ENCODE results near the gene RFPL3.

GRCh38 chr22:32338757-32339156 is 18.9 kb upstream of the RFPL3 start:
- no peak for TF ChIP-seq ZFP30 (CRISPR knock-in tag; IDR thresholded peaks at IDR 0.05)
- TF ChIP-seq, protein P1, sequence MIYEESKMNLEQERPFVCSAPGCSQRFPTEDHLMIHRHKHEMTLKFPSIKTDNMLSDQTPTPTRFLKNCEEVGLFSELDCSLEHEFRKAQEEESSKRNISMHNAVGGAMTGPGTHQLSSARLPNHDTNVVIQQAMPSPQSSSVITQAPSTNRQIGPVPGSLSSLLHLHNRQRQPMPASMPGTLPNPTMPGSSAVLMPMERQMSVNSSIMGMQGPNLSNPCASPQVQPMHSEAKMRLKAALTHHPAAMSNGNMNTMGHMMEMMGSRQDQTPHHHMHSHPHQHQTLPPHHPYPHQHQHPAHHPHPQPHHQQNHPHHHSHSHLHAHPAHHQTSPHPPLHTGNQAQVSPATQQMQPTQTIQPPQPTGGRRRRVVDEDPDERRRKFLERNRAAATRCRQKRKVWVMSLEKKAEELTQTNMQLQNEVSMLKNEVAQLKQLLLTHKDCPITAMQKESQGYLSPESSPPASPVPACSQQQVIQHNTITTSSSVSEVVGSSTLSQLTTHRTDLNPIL (CRISPR knock-in tag; IDR thresholded peaks at IDR 0.05; ENCODE audit: low read depth) = no peak
- no peak for TF ChIP-seq TCF4 (CRISPR knock-in tag; IDR thresholded peaks at IDR 0.05; ENCODE audit: borderline replicate concordance)

Data from SK-N-SH treated with all-trans-retinoic acid at 6 μM for 48 hours (cell line).